Adrenal gland (tissue), 12 donors: ENCODE data around the gene KCNH6. TPM values are rescaled to one million over a fixed set of nuclear protein-coding genes. Genes with fewer than 3 reads are reported as not detected.

Experiments used
- DNase-seq, 7 donors: peaks; one replicate each; pipeline ENCODE4 v3.0.0-alpha.2; 2019 to 2020
- H3K27ac ChIP-seq, 5 donors: fragments of 200-600 bp; sonication (generic) in 4 of 5; 1 replicate in 3 of 5; 2 replicates in 2 of 5; pipeline versions ENCODE4 v1.5.1 to v1.8.0; 2016 to 2020; ENCODE audit warnings: mild to moderate bottlenecking in 1 of 5
- H3K27me3 ChIP-seq: fragments of 200-600 bp; 2 replicates; pipeline ENCODE4 v1.8.0; 2021
- H3K36me3 ChIP-seq, 2 donors: fragments of 200-600 bp; replicated peaks in 1 of 2; 1 replicate in 1 of 2; 2 replicates in 1 of 2; pipeline versions ENCODE4 v1.5.1 to v1.8.0; 2018 to 2022
- H3K4me1 ChIP-seq, 2 donors: fragments of 200-600 bp; replicated peaks in 1 of 2; 1 replicate in 1 of 2; 2 replicates in 1 of 2; pipeline versions ENCODE4 v1.5.1 to v1.8.0; 2018 to 2021
- H3K4me3 ChIP-seq, 4 donors: fragments of 200-600 bp; sonication (generic) in 3 of 4; one replicate each; pipeline ENCODE4 v1.5.1; 2016 to 2018
- H3K9me3 ChIP-seq, 3 donors: fragments of 200-600 bp; sonication (generic) in 1 of 3; replicated peaks in 1 of 3; 1 replicate in 2 of 3; 2 replicates in 1 of 3; pipeline versions ENCODE4 v1.5.1 to v1.8.0; 2016 to 2021
- POLR2A ChIP-seq, 2 donors: fragments of 450-650 bp; IDR thresholded peaks; one replicate each; pipeline ENCODE4 v1.6.1; 2017; ENCODE audit warnings: antibody characterized with exemption in 2 of 2, mild to moderate bottlenecking in 2 of 2, moderate library complexity in 1 of 2
- WGBS, 4 donors: extraction: QIAGEN DNeasy Blood & Tissue Kit in 2 of 4; methylation state at CpG; one replicate each; pipeline versions ENCODE4 v1.1.5 to v1.1.7; 2013 to 2017; 5-methylcytosine and 5-hydroxymethylcytosine counted together
- intact Hi-C, 2 donors: fragments of 100-400 bp; cut with DNase I; formaldehyde crosslinking; loops; one replicate each; pipeline versions ENCODE4 v1.14.1 to v1.15.0; 2022 to 2023
- polyA plus RNA-seq, 3 donors: library from polyadenylated mRNA; stranded (reverse); fragments of 200-250 nt in 2 of 3; fragments of 350-450 nt in 1 of 3; fragmentation: Illumina TruSeq in 1 of 3; extraction: RNeasy Lipid Tissue Mini Kit (QIAGEN cat#74804) in 1 of 3; gene quantifications; one replicate each; pipeline ENCODE4 v1.2.3, GENCODE V29; 2013 to 2014
- total RNA-seq, 9 donors: library from RNA; depleted of rRNA in 4 of 9; stranded (reverse); fragments of >200 nt in 4 of 9; fragments of 120-200 nt in 1 of 9; fragmentation: NEBNext Ultra II Directional in 1 of 9; extraction: Animal tissue kit (Norgen Biotek cat#: 25700) in 1 of 9; gene quantifications; one replicate each; pipeline versions ENCODE4 v1.1.0 to v1.2.4, GENCODE V29; 2013 to 2023
- TF ChIP-seq, protein P1 (sequence below), 6 experiments: fragments of 450-650 bp in 4 of 6; fragments of 200-600 bp in 2 of 6; sonication (generic) in 1 of 6; IDR thresholded peaks; 1 replicate in 5 of 6; 2 replicates in 1 of 6; pipeline versions ENCODE4 v1.5.1 to v1.8.0; 2016 to 2021; ENCODE audit warnings: antibody characterized with exemption in 6 of 6, mild to moderate bottlenecking in 2 of 6, moderate library complexity in 1 of 6
- donor health status: healthy with polysubstance abuse.
- donor health status: Bipolar disorder and iron deficiency.
- donor health status: DM: yes; HTN: yes; CAD: no.
- donor health status: DM: no; HTN: no; CAD: no.
- donor health status: DM: no; HTN: no; CAD: no.
- donor health status: DM: yes; HTN: yes; CAD: no.

KCNH6 gene
- total and polyA plus RNA-seq, 12 donors = 0.11 to 0.41 (median 0.32) TPM; not detected in 7

GRCh38 chr17:63504261-63504660 is 18.9 kb upstream of the KCNH6 start:
- H3K4me1 ChIP-seq = no peaks in the 10 kb centered on the region
- H3K27ac ChIP-seq = no peak overlapping the region
- H3K27me3 ChIP-seq = no peaks in the 10 kb centered on the region
- H3K9me3 ChIP-seq = no peaks in the 10 kb centered on the region
- no peaks in the 10 kb centered on the region for H3K36me3 ChIP-seq
- H3K4me3 ChIP-seq = no peak overlapping the region
- DNase-seq = no peak
- TF ChIP-seq, protein P1, sequence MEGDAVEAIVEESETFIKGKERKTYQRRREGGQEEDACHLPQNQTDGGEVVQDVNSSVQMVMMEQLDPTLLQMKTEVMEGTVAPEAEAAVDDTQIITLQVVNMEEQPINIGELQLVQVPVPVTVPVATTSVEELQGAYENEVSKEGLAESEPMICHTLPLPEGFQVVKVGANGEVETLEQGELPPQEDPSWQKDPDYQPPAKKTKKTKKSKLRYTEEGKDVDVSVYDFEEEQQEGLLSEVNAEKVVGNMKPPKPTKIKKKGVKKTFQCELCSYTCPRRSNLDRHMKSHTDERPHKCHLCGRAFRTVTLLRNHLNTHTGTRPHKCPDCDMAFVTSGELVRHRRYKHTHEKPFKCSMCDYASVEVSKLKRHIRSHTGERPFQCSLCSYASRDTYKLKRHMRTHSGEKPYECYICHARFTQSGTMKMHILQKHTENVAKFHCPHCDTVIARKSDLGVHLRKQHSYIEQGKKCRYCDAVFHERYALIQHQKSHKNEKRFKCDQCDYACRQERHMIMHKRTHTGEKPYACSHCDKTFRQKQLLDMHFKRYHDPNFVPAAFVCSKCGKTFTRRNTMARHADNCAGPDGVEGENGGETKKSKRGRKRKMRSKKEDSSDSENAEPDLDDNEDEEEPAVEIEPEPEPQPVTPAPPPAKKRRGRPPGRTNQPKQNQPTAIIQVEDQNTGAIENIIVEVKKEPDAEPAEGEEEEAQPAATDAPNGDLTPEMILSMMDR (IDR thresholded peaks at IDR 0.05) = no peak
- no peak for TF ChIP-seq POLR2A (IDR thresholded peaks at IDR 0.05)
- intact Hi-C loops = no loop called here

GRCh38 chr17:63505341-63505740 is 17.8 kb upstream of the KCNH6 start:
- intact Hi-C loops = no loop called here
- no peaks in the 10 kb centered on the region for H3K27me3 ChIP-seq
- H3K36me3 ChIP-seq = no peaks in the 10 kb centered on the region
- H3K27ac ChIP-seq = no peak overlapping the region
- no peak for DNase-seq
- H3K4me1 ChIP-seq = no peaks in the 10 kb centered on the region
- no peaks in the 10 kb centered on the region for H3K9me3 ChIP-seq
- TF ChIP-seq, protein P1 (IDR thresholded peaks at IDR 0.05) = no peak
- no peak for TF ChIP-seq POLR2A (IDR thresholded peaks at IDR 0.05)
- WGBS, 4 donors = 73 to 82% (median 80%) methylated on average over 9 of the region's 9 CpGs
- no peak overlapping the region for H3K4me3 ChIP-seq

DNA sequence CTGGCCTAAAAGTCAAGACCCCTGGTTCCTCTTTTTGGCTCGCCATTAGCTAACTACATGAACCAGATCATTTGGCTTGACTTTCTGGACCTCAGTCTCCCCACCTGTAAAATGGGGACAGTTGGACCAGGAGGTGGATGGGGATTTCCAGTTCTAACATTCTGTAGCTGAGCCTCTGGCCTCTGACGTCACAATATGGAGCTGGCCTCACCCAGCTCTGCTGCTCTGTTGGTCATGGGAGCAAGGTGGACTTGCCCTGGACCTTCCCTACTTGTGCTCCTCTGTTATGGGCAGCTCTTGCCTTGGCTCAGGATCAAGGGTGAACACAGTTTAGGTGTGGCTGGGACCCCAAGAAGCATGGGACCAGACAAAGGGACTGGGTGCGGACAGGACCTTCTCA is 16.5 kb upstream of the KCNH6 start:
- H3K27me3 ChIP-seq = no peaks in the 10 kb centered on the region
- intact Hi-C loops = no loop called here
- WGBS, 4 donors = 85 to 89% (median 88%) methylated on average over 3 of the region's 3 CpGs
- TF ChIP-seq POLR2A (IDR thresholded peaks at IDR 0.05) = no peak
- TF ChIP-seq, protein P1 (IDR thresholded peaks at IDR 0.05) = no peak
- no peaks in the 10 kb centered on the region for H3K36me3 ChIP-seq
- no peaks in the 10 kb centered on the region for H3K4me1 ChIP-seq
- H3K27ac ChIP-seq = no peak overlapping the region
- no peak overlapping the region for H3K4me3 ChIP-seq
- DNase-seq = no peak
- H3K9me3 ChIP-seq = no peaks in the 10 kb centered on the region

DNA sequence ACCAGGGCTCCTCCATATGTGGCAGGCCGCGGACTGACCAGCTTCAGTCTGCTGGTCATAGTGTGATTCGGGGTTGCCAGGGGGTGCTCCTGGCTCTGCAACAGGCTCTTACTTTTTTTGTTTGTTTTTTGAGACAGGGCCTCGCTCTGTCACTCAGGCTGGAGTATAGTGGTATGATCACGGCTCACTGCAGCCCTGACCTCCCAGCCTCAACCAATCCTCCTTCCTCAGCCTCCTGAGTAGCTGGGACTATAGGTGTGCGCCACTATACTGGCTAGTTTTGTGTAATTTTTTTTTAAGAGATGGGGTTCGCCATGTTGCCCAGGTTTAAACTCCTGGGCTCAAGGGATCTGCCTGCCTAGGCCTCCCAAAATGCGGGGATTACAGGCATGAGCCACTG is 11.8 kb upstream of the KCNH6 start:
- 83 to 92% (median 88%) methylated on average over 8 of the region's 8 CpGs for WGBS, 4 donors
- H3K9me3 ChIP-seq = no peaks in the 10 kb centered on the region
- DNase-seq = no peak
- no peak for TF ChIP-seq POLR2A (IDR thresholded peaks at IDR 0.05)
- TF ChIP-seq, protein P1 (IDR thresholded peaks at IDR 0.05) = no peak
- H3K4me3 ChIP-seq = no peak overlapping the region
- no peaks in the 10 kb centered on the region for H3K4me1 ChIP-seq
- H3K27me3 ChIP-seq = no peaks in the 10 kb centered on the region
- intact Hi-C loops = no loop called here
- no peaks in the 10 kb centered on the region for H3K36me3 ChIP-seq
- no peak overlapping the region for H3K27ac ChIP-seq
